GM12878 (cell line): ENCODE measurements around the gene GPAT3. TPM values are rescaled to one million over a fixed set of nuclear protein-coding genes. Genes with fewer than 3 reads are reported as not detected.

ENCODE experiments used
- ATAC-seq: fragments of 200-7000 bp; cut with Tn5 transposase; 3 replicates; pipeline ENCODE4 v1.9.1; 2020; ENCODE audit warnings: mild to moderate bottlenecking, moderate library complexity
- BruUV-seq: library from RNA; stranded (reverse); fragments of 400-500 nt; replicated peaks from 2 replicates; lab custom pipeline; 2021; lab: Mats Ljungman, UMichigan
- CTCF ChIA-PET: fragments of 300-600 bp; sonication (Branson Sonifier 250); formaldehyde crosslinking; extraction: SDS; loops from one replicate; lab custom pipeline; 2021; ENCODE audit warnings: inconsistent platforms; lab: Yijun Ruan, JAX
- POLR2A ChIA-PET: fragments of 350-600 bp; formaldehyde crosslinking; extraction: SDS; loops from one replicate; lab custom pipeline; 2021; ENCODE audit warnings: inconsistent platforms; lab: Charles Lee
- RAD21 ChIA-PET: fragments of 300-600 bp; sonication (Branson Sonifier 250); formaldehyde crosslinking; loops from one replicate; lab custom pipeline; 2023; ENCODE audit warnings: antibody characterized with exemption; ENCODE audit not compliant: unreplicated experiment; lab: Charles Lee
- SMC1A ChIA-PET: fragments of 300-600 bp; sonication (Branson Sonifier 250); formaldehyde crosslinking; loops from one replicate; lab custom pipeline; 2023; ENCODE audit not compliant: unreplicated experiment, uncharacterized antibody; lab: Charles Lee
- DNase-seq: peaks from one replicate; pipeline ENCODE4 v3.0.0-alpha.2; 2011; ENCODE audit warnings: low read depth, low spot score
- FAIRE-seq: peaks from 3 replicates; lab custom pipeline; 2011; peaks lifted over from hg19 to GRCh38; lab: Jason Lieb, UNC
- H2AFZ ChIP-seq: 2 replicates; pipeline ENCODE4 v1.6.0; 2011; ENCODE audit warnings: low read depth, low read length, control low read depth; ENCODE audit not compliant: control insufficient read depth
- H3K27ac ChIP-seq: 2 replicates; pipeline ENCODE4 v1.5.1; 2011; ENCODE audit warnings: control low read depth; ENCODE audit not compliant: control insufficient read depth, insufficient read depth
- H3K27me3 ChIP-seq, 2 experiments: replicated peaks in 1 of 2; 2 replicates each; pipeline versions ENCODE4 v1.6.0 to v1.6.1; 2011; ENCODE audit warnings: low read length in 1 of 2; ENCODE audit not compliant: control insufficient read depth in 2 of 2, insufficient read depth in 2 of 2
- H3K36me3 ChIP-seq, 2 experiments: 2 replicates each; pipeline ENCODE4 v1.5.1; 2011; ENCODE audit warnings: low read length in 1 of 2; ENCODE audit not compliant: control insufficient read depth in 2 of 2, insufficient read depth in 2 of 2
- H3K4me1 ChIP-seq: 2 replicates; pipeline ENCODE4 v1.6.1; 2011; ENCODE audit warnings: mild to moderate bottlenecking, low read length, moderate library complexity, mixed read lengths; ENCODE audit not compliant: control insufficient read depth, insufficient read depth
- H3K4me2 ChIP-seq: 2 replicates; pipeline ENCODE4 v1.6.0; 2011; ENCODE audit warnings: control low read depth; ENCODE audit not compliant: control insufficient read depth, insufficient read depth
- H3K4me3 ChIP-seq: fragments of 200-600 bp; sonication (generic); 2 replicates; pipeline ENCODE4 v1.5.1; 2016
- H3K79me2 ChIP-seq: 2 replicates; pipeline ENCODE4 v1.6.0; 2011; ENCODE audit warnings: low read length; ENCODE audit not compliant: control insufficient read depth, insufficient read depth
- H3K9ac ChIP-seq: 2 replicates; pipeline ENCODE4 v1.8.0; 2011; ENCODE audit warnings: low read length, control low read depth, mixed read lengths; ENCODE audit not compliant: control insufficient read depth, insufficient read depth
- H3K9me3 ChIP-seq: replicated peaks from 3 replicates; pipeline ENCODE4 v1.5.1; 2011; ENCODE audit warnings: mild to moderate bottlenecking, low read length; ENCODE audit not compliant: control insufficient read depth, insufficient read depth
- H4K20me1 ChIP-seq: 2 replicates; pipeline ENCODE4 v1.6.0; 2011; ENCODE audit not compliant: control insufficient read depth, insufficient read depth
- ATF3 ChIP-seq: IDR thresholded peaks from 2 replicates; pipeline ENCODE4 v1.6.1; 2011; ENCODE audit warnings: low read depth, mild to moderate bottlenecking, low read length, moderate library complexity, borderline replicate concordance; ENCODE audit errors: extremely low read depth
- CHD2 ChIP-seq: IDR thresholded peaks from 2 replicates; pipeline ENCODE4 v1.6.1; 2011; ENCODE audit warnings: low read depth, low read length, improper control_type of control experiment, borderline replicate concordance
- EP300 ChIP-seq, 2 experiments: fragments of 150-350 bp in 1 of 2; IDR thresholded peaks; 2 replicates each; pipeline ENCODE4 v1.6.1; 2011 to 2012; ENCODE audit warnings: low read depth in 2 of 2, low read length in 2 of 2, borderline replicate concordance in 1 of 2, improper control_type of control experiment in 1 of 2, inconsistent platforms in 1 of 2; ENCODE audit not compliant: control insufficient read depth in 1 of 2
- EZH2 ChIP-seq: IDR thresholded peaks from 2 replicates; pipeline ENCODE4 v1.6.1; 2012; ENCODE audit warnings: low read depth, mild to moderate bottlenecking, control low read depth, inconsistent platforms, low read length, borderline replicate concordance; ENCODE audit not compliant: control insufficient read depth
- FOXK2 ChIP-seq: fragments of 450-650 bp; IDR thresholded peaks from 2 replicates; pipeline ENCODE4 v1.6.1; 2017; ENCODE audit warnings: mild to moderate bottlenecking, moderate library complexity
- HDGF ChIP-seq: fragments of 450-650 bp; IDR thresholded peaks from 2 replicates; pipeline ENCODE4 v1.6.1; 2016; ENCODE audit warnings: antibody characterized with exemption
- LARP7 ChIP-seq: fragments of 450-650 bp; IDR thresholded peaks from 2 replicates; pipeline ENCODE4 v1.6.1; 2017; ENCODE audit warnings: mild to moderate bottlenecking
- RB1 ChIP-seq: fragments of 450-650 bp; formaldehyde crosslinking; IDR thresholded peaks from 2 replicates; pipeline ENCODE4 v1.6.1; 2017; ENCODE audit warnings: mild to moderate bottlenecking, borderline replicate concordance
- SREBF2 ChIP-seq: IDR thresholded peaks from 2 replicates; pipeline ENCODE4 v1.6.1; 2012; ENCODE audit warnings: mild to moderate bottlenecking, low read length
- TAF1 ChIP-seq: IDR thresholded peaks from 2 replicates; pipeline ENCODE4 v1.6.1; 2011; ENCODE audit warnings: mild to moderate bottlenecking, low read depth, low read length, borderline replicate concordance
- TCF3 ChIP-seq: IDR thresholded peaks from 2 replicates; pipeline ENCODE4 v1.6.1; 2012; ENCODE audit warnings: low read depth, mild to moderate bottlenecking, low read length, borderline replicate concordance; ENCODE audit not compliant: insufficient read depth
- ZNF592 ChIP-seq: fragments of 450-650 bp; IDR thresholded peaks from 2 replicates; pipeline ENCODE4 v1.6.1; 2017; ENCODE audit warnings: mild to moderate bottlenecking, moderate library complexity
- ZZZ3 ChIP-seq: IDR thresholded peaks from 2 replicates; pipeline ENCODE4 v1.6.1; 2011; ENCODE audit warnings: low read depth; ENCODE audit not compliant: control insufficient read depth, insufficient read length
- WGBS: methylation state at CpG from one replicate; pipeline ENCODE4 v1.1.6; 2016; ENCODE audit warnings: low lambda C conversion rate; ENCODE audit not compliant: insufficient replicate concordance, insufficient coverage; ENCODE audit errors: missing lambda C conversion rate; 5-methylcytosine and 5-hydroxymethylcytosine counted together
- in situ Hi-C: fragments of 300-500 bp; cut with MboI; formaldehyde crosslinking; loops from 9 replicates; pipeline ENCODE4 v1.14.3; 2018; ENCODE audit warnings: mixed read lengths
- intact Hi-C: fragments of 100-400 bp; cut with micrococcal nuclease; formaldehyde crosslinking; loops from one replicate; pipeline ENCODE4 v1.14.2; 2022; ENCODE audit not compliant: unreplicated experiment
- polyA plus RNA-seq, 11 experiments: library from polyadenylated mRNA; depleted of rRNA in 4 of 11; unstranded in 6 of 11; stranded (reverse) in 5 of 11; fragments of >200 nt; fragmentation: Nextera tagmentation in 4 of 11; fragmentation: Illumina TruSeq in 1 of 11; extraction: Ambion mirVana in 4 of 11; extraction: Trizol in 1 of 11; gene quantifications; 1 replicate in 1 of 11; 2 replicates in 10 of 11; pipeline versions ENCODE4 v1.2.1 to v1.2.3, GENCODE V29; 2011 to 2016; ENCODE audit warnings: inconsistent platforms in 2 of 11, missing spikeins in 2 of 11, low read depth in 1 of 11
- total RNA-seq, 4 experiments: library from RNA; depleted of rRNA in 3 of 4; stranded (reverse); fragments of >200 nt in 3 of 4; fragmentation: Illumina TruSeq in 1 of 4; extraction: Trizol in 1 of 4; gene quantifications; 2 replicates each; pipeline versions ENCODE4 v1.2.1 to v1.2.3, GENCODE V29; 2013 to 2021
- TF ChIP-seq, protein P1 (sequence below): fragments of 450-650 bp; IDR thresholded peaks from 2 replicates; pipeline ENCODE4 v1.6.1; 2016; ENCODE audit warnings: mild to moderate bottlenecking
- TF ChIP-seq, protein P2 (sequence below): fragments of 450-650 bp; IDR thresholded peaks from 2 replicates; pipeline ENCODE4 v1.6.1; 2018; ENCODE audit warnings: borderline replicate concordance, mild to moderate bottlenecking; ENCODE audit not compliant: partially characterized antibody

Gene GPAT3
- total and polyA plus RNA-seq, 10 of the 15 experiments (the other 5 are each of a cell fraction or from before 2014, with no cell fraction given): 0.26 to 1.1 (median 0.52) TPM

DNA sequence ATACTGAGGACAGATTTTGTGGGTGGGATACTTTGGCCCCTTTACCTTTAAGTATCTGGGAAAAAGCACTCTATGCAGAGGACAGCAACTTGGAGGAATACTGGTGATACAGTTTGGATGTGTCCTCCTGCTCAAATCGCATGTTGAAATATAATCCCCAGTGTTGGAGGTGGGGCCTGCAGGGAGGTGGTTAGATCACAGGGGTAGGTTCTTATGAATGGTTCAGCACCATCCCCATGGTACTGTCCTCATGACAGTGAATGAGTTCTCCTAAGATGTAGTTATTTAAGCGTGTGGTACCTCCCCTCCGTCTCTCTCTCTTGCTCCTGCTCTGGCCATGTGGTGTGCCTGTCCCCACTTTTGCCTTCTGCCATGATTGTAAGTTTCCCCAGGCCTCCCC lies 24.6 kb downstream of the GPAT3 start:
- no peak overlapping the region for H3K4me2 ChIP-seq
- CTCF ChIA-PET: no interaction called here
- FAIRE-seq: no peak
- no peak for TF ChIP-seq EP300 (IDR thresholded peaks at IDR 0.05; ENCODE audit: borderline replicate concordance in 1 of 2, control insufficient read depth in 1 of 2, low read depth in 2 of 2, low read length in 2 of 2)
- no peak for TF ChIP-seq CHD2
- no peak for TF ChIP-seq SREBF2
- TF ChIP-seq HDGF: no peak
- no peak for TF ChIP-seq ZZZ3
- TF ChIP-seq TAF1: no peak
- TF ChIP-seq ZNF592: no peak
- TF ChIP-seq, protein P1, sequence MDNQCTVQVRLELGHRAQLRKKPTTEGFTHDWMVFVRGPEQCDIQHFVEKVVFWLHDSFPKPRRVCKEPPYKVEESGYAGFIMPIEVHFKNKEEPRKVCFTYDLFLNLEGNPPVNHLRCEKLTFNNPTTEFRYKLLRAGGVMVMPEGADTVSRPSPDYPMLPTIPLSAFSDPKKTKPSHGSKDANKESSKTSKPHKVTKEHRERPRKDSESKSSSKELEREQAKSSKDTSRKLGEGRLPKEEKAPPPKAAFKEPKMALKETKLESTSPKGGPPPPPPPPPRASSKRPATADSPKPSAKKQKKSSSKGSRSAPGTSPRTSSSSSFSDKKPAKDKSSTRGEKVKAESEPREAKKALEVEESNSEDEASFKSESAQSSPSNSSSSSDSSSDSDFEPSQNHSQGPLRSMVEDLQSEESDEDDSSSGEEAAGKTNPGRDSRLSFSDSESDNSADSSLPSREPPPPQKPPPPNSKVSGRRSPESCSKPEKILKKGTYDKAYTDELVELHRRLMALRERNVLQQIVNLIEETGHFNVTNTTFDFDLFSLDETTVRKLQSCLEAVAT: no peak
- TF ChIP-seq ATF3: no peak
- TF ChIP-seq, protein P2, sequence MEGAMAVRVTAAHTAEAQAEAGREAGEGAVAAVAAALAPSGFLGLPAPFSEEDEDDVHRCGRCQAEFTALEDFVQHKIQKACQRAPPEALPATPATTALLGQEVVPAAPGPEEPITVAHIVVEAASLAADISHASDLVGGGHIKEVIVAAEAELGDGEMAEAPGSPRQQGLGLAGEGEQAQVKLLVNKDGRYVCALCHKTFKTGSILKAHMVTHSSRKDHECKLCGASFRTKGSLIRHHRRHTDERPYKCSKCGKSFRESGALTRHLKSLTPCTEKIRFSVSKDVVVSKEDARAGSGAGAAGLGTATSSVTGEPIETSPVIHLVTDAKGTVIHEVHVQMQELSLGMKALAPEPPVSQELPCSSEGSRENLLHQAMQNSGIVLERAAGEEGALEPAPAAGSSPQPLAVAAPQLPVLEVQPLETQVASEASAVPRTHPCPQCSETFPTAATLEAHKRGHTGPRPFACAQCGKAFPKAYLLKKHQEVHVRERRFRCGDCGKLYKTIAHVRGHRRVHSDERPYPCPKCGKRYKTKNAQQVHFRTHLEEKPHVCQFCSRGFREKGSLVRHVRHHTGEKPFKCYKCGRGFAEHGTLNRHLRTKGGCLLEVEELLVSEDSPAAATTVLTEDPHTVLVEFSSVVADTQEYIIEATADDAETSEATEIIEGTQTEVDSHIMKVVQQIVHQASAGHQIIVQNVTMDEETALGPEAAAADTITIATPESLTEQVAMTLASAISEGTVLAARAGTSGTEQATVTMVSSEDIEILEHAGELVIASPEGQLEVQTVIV: no peak
- TF ChIP-seq LARP7: no peak
- no peak for TF ChIP-seq TCF3
- TF ChIP-seq EZH2: no peak
- TF ChIP-seq RB1: no peak
- TF ChIP-seq FOXK2: no peak

More for the DNA sequence above, 24.6 kb downstream of the GPAT3 start:
- Histone ChIP-seq H3K27ac (no peak overlapping the region), H3K4me1 (no peaks in the 10 kb centered on the region), H3K79me2 (no peaks in the 10 kb centered on the region), H3K4me3 (no peak overlapping the region), H2AFZ (no peak overlapping the region), H3K36me3 (no peaks in the 10 kb centered on the region), H3K9ac (no peak overlapping the region), H3K9me3 (no peaks in the 10 kb centered on the region), H4K20me1 (no peaks in the 10 kb centered on the region), H3K27me3 (no peaks in the 10 kb centered on the region)
- no peak for DNase-seq
- ChIA-PET SMC1A (interaction anchor here (0.9 kb wide), 1 partner anchor 79 kb away, joined by 4 read pairs; no protein-coding TSS in a partner anchor), POLR2A (no interaction called here), RAD21 (no interaction called here)
- no peak for ATAC-seq
- in situ Hi-C loops (no loop called here), intact Hi-C loops (no loop called here)
- no TSS peak for BruUV-seq
- WGBS: 96% methylated on average over 3 of the region's 3 CpGs
